NCI-H82 (cell line): Measurements from ENCODE around the gene PRR19.

Source experiments
- DNase-seq: peaks from one replicate; lab custom pipeline; 2025; lab: John Stamatoyannopoulos, UW

Gene PRR19

GRCh38 chr19:42283188-42284065 lies 18.5 kb upstream of the PRR19 start:
- DNase-seq = peak; percentile 97

- peak; percentile 87 for DNase-seq
Observed at GRCh38 chr19:42284066-42284501, 17.8 kb upstream of the PRR19 start.

GRCh38 chr19:42284591-42285341 lies 17.2 kb upstream of the PRR19 start:
- peak; percentile 55 for DNase-seq

- DNase-seq = peak; percentile 66
Observed at GRCh38 chr19:42285541-42285941, 16.4 kb upstream of the PRR19 start.

GRCh38 chr19:42285988-42286348 lies 16.0 kb upstream of the PRR19 start:
- no peak for DNase-seq

GRCh38 chr19:42286349-42287016 lies 15.4 kb upstream of the PRR19 start:
- DNase-seq = no peak

DNA sequence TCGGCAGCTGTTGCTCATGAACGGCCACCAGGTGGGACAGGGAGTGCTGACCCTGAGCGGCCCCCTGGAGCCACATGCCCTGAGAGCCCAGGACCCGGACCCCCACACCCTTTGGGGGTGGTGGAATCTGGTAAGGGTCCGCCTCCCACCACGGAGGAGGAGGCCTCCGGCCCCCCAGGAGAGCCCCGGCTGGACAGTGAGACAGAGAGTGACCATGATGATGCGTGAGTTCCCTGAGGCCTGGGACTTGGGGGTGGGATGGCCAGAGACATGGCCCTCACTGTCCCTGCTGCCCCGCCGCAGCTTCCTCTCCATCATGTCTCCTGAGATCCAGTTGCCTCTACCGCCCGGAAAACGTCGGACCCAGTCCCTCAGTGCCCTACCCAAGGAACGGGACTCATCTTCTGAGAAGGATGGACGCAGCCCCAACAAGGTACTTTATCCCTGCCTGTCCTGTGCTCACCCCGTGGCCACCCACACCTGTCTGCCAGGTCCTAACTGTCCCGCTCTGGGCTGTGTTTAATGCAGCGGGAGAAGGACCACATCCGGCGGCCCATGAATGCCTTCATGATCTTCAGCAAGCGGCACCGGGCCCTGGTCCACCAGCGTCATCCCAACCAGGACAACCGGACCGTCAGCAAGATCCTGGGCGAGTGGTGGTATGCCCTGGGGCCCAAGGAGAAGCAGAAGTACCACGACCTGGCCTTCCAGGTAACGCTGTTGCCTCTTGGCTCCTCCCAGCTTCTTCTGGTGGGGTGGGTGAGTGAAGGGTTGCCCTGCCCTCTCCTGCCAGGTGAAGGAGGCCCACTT lies 14.7 kb upstream of the PRR19 start:
- no peak for DNase-seq

DNA sequence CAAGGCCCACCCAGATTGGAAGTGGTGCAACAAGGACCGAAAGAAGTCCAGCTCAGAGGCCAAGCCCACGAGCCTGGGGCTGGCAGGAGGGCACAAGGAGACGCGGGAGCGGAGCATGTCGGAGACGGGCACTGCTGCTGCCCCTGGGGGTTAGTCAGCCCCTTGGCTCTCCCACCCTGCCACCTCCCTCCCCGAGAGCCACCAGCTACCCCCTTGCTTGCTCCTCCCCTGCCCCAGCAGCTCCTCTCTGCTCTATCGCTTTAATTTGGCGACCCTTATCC lies 14.2 kb upstream of the PRR19 start:
- no peak for DNase-seq

- no peak for DNase-seq
Observed at GRCh38 chr19:42288387-42288786, 13.5 kb upstream of the PRR19 start.

- no peak for DNase-seq
Observed at GRCh38 chr19:42288881-42289555, 12.9 kb upstream of the PRR19 start.

- DNase-seq = no peak
Observed at GRCh38 chr19:42289556-42290041, 12.3 kb upstream of the PRR19 start.

GRCh38 chr19:42290136-42290522 lies 11.8 kb upstream of the PRR19 start:
- no peak for DNase-seq

GRCh38 chr19:42290523-42291434 lies 11.2 kb upstream of the PRR19 start:
- peak; percentile 77 for DNase-seq

DNA sequence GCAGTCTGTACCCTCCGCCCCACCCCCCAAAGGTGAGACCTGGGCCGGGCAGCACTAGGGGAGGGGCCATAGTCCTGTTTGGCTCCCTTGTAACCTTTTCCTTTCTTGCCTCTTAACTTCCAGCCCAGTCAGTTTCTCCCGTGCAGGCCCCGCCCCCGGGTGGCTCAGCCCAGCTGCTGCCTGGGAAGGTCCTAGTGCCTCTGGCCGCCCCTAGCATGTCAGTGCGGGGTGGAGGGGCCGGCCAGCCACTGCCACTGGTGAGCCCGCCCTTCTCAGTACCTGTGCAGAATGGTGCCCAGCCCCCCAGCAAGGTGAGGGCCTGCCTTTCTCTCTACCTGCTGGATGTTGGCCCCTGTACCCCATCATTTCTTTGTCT lies 10.5 kb upstream of the PRR19 start:
- no peak for DNase-seq

- no peak for DNase-seq
Observed at GRCh38 chr19:42292042-42292960, 9.6 kb upstream of the PRR19 start.

DNA sequence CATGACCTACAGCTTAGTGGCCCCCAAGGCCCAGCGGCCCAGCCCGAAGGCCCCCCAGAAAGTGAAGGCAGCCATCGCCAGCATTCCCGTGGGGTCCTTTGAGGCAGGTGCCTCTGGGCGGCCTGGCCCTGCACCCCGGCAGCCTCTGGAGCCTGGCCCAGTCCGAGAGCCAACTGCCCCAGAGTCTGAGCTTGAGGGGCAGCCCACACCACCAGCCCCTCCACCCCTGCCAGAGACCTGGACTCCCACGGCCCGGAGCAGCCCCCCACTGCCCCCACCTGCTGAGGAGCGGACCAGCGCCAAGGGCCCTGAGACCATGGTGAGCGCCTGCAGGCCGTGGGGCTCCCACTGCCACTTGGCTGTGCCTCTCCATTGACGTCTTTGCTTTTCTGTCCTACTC lies 9.0 kb upstream of the PRR19 start:
- no peak for DNase-seq

DNA sequence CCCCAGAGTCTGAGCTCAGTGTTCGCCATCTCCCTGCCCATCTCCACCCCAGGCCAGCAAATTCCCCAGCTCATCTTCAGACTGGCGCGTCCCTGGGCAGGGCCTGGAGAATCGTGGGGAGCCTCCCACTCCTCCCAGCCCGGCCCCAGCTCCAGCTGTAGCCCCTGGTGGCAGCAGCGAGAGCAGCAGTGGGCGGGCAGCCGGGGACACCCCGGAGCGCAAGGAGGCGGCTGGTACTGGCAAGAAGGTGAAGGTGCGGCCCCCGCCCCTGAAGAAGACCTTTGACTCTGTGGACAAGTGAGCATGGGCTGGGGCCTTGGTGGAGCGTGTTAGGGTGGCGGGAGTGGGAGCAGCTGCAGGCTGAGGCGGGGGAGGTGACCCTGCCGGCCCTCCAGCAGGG lies 8.4 kb upstream of the PRR19 start:
- no peak for DNase-seq

DNA sequence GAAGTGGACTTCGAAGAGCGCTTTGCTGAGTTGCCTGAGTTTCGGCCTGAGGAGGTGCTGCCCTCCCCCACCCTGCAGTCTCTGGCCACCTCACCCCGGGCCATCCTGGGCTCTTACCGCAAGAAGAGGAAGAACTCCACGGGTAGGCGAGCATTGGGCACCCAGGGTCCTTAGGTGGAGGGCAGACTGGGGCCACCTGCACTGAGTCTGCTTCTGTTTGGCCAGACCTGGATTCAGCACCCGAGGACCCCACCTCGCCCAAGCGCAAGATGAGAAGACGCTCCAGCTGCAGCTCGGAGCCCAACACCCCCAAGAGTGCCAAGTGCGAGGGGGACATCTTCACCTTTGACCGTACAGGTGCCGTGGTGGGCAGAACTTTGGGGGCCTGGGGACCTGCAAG lies 8.0 kb upstream of the PRR19 start:
- no peak for DNase-seq

GRCh38 chr19:42294471-42295137 lies 7.3 kb upstream of the PRR19 start:
- no peak for DNase-seq
